DMS114 treated with DMSO at 0.1 percent for 48 hours (cell line): Measurements from ENCODE around the gene ECHDC3.

Experiments used
- DNase-seq: peaks from one replicate; lab custom pipeline; 2025; ENCODE audit not compliant: unreplicated experiment; lab: John Stamatoyannopoulos, UW

The ECHDC3 gene

DNA sequence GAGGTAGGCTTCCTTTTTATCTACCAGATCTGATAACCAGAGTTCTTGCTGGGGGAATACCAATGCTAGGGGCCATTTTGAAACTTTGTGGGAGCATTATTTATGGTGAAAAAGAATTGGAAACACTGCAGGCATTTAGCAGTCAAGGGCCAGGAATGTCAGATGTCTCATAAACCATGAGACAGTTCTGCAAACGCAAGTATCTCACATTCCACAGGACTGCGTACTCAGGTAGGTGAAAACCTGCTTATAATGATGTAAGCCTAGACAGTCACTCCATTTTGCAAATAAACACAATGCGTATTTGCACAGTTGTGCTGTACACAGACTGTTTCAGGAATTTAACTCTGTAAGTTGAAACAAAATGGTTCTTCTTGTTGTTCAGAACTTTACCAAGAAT lies 33.9 kb downstream of the ECHDC3 start:
- no peak for DNase-seq

DNA sequence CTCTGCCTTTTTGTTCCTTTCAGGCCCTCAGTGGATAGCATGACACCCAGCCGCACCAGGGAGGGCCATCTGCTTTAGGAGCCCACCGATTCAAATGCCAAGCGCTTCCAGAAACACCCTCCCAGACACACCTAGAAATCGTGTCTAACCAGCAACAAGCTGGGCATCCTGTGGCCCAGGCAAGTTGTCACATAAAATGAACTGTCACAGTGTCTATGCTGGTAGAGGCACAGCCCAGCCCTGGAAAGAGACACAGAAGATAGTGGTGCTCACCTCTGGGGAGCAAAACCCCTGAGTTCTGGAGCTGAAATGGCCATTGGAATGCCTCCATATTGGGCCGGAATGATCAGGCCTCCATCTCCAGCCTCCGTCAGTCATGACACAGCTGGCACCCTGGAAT lies 38.9 kb downstream of the ECHDC3 start:
- no peak for DNase-seq

DNA sequence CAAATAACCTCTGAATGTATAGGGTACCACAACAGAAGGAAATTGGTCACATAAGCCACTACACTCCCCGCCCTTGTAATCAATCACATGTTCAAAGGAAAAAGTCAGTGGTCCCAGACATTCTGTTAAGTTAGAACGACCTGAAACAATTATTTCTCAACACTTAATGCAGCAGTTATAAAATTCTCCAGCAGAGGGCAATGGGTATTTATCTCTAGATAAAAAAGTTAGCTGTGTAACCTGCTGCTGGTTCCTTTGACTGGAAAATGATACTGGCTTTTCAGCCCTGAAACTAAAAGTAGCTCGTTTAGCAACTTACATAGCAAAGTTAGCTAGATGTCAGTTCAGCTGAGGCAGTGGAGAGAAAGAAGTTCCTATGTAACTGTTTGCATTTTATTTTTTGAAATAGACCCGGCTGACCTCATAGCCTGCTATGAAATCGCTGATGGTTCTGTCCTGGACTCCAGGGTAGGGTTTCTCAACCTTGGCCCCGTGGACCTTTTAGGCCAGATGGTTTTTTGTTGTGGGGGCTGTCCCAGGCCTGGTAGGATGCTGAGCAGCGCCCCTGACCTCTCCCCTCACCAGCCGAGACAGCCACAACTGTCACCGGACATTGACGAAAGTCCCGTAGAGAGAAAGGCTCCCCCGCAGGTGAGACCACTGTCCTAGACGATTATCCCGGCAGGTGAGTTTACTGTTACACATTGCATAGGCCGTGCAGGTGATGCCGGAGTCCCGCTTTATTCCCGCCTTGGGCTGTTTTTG lies 40.8 kb downstream of the ECHDC3 start:
- peak; percentile 62 for DNase-seq

DNA sequence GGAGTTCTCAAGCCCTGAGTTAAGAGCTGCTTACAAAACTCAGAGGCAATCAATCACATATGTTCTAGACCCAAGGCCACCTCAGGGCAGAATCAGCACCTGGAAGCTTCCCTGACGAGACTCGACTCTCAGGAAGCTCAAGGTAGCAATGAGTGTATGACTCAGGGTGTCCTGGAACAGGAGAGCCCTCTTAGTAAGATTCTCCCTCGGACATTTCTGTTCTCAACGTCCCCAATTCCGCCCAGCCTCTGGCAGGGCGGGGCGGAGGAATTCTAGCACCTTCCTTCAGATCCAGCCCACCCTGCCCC lies 41.3 kb downstream of the ECHDC3 start:
- no peak for DNase-seq

DNA sequence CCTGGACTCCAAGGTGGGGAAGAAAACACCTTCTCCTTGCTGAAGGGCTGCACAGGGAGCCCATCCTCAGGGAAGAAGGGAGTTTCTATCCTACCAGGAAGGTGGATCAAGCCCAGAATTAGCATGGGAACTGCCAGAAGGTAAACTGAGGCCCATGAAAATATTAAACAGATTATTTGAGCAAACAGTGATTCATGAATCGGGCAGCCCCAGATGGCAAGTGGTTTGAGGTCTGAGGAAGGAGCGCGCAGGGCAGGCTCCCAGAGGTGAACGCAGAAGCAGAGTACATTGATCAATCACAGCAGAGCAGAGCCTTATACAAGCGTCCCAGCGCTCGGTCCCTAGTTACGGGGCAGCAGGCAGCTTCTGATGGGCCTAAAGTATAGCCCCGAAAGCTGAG lies 45.2 kb downstream of the ECHDC3 start:
- DNase-seq: no peak

DNA sequence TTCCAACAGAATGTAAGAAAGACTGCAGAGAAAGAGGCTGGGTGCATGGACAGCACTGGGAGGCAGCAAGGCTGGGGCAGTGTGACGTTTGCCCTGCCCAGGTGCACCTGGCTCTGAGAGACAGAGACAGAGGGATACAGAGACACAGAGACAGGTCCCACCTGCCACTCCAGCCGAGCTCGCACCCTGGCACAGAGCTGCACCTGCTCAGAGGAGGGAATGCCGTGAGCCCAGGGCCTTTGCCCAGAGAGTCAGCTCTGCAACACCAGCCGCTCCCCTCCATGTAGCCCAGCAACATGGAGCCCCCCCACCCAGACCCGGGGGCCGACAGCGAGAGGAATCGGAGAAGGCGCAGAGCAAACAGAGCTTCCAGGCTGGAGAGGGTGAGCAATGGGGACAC lies 45.7 kb downstream of the ECHDC3 start:
- DNase-seq: no peak

DNA sequence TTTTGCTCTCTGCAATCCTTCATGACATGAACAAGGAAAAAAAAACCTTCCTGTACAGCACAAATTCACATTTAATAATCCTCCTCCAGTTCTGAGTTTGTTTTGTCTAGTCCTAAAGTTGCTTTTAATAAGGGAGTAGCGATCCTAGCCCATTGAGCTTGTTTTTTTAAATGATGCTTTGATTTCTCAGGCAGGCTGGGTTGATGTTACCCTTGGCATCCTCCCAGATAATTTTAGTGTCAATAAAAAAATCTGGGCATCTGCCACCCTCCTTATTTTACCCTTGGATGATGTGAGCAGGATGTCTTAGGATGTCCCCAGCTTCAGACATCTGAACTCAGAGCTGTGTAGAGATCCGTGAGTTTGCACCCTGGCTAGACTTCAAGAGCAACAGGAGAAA lies 47.1 kb downstream of the ECHDC3 start:
- no peak for DNase-seq

DNA sequence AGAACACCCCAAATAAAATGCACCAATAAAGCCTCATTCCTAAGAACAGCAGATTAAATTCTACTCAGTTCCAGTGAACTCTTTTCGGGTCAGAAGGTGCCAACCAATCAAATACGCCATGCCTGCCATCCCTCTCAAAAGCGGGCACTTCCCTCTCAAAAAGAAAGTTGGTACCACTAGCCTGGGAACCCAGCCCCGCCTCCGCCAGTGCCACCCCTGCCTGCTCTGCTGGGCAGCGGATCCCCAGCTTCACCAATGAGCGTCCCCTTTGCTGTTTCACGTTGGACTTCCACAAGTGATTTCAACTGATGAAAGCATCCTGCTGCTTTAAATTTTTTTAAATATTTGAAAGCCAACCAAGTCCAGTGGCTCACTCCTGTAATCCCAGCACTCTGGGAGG lies 47.8 kb downstream of the ECHDC3 start:
- no peak for DNase-seq

DNA sequence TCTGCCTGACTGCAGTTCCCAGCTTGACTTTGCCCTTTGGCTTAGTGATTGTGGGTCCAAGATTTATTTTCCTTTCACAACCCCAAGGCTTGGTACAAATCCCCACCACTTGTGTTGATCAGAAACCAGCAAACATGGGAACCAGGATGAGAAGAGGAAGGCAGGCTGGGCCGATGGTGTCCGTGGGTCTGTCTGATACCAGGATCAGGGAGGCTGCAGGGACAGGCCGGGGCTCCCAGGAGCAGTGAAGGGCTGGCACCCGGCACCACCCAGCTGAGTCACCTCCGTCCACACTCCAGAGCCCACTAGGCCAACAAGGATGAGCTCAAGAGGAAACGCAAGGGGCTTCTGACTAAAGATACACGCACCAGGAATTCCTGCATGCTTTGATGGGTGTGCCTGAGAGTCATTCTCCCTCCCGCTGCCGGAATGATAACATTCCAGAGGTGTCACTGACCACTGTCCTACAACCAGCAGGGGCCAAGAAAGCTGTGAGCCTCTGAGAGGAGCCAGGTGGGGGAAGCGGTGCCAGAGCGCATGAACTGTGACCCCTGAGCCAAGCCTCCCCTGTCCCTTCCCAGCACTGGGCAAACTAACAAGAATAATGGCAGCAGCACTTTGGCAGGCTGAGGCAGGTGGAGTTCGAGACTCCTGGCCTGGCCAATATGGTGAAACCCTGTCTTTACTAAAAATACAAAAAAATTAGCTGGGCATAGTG lies 51.7 kb downstream of the ECHDC3 start:
- no peak for DNase-seq

DNA sequence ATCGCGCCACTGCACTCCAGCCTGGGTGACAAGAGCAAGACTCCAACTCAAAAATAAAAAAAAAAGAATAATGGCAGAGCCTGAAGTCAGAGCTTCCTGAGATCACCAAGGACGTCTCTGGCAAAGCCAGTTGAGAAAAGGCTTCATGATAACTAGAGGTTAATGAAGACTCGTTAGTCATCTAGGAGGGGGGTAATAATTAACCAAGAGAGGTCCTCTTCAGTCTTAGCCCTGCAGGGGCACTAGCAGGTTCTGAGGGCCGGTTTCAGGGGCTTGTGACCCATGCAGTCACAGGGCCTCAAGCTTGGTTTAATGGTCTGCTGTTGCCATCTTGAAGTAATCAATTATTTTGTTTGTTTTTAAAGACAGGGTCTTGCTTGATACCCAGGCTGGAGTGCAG lies 52.4 kb downstream of the ECHDC3 start:
- no peak for DNase-seq

DNA sequence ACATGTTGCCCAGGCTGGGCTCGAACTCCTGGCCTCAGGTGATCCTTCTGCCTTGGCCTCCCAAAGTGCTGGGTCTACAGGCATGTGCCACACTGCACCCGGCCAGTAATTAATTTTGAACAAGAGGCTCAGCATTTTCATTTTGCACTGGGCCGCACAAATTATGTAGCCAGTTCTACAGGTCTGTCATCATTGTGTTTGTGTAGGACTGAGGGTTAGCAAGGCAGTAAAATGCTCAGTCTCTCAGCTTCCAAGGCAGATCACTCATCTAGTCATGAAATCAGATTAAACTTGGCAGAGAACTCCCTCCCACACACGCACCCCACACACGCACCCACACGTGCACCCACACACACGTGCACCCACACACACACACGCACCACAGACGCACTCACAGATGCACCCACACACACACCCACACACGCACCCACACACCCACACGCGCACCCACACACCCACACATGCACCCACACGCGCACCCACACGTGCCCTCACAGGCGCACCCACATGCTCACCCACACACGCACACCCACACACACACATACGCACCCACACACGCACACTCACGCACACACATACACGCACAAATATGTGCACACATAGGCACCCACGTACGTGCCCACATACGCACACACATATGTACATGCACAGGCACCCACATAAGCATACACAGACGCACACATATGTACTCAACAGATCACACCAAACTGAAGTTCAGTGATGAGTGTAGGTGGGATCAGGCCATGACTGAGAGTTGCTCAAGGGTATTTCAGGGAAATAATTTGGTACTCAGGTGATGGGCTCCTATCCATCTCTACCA lies 53.1 kb downstream of the ECHDC3 start:
- no peak for DNase-seq

DNA sequence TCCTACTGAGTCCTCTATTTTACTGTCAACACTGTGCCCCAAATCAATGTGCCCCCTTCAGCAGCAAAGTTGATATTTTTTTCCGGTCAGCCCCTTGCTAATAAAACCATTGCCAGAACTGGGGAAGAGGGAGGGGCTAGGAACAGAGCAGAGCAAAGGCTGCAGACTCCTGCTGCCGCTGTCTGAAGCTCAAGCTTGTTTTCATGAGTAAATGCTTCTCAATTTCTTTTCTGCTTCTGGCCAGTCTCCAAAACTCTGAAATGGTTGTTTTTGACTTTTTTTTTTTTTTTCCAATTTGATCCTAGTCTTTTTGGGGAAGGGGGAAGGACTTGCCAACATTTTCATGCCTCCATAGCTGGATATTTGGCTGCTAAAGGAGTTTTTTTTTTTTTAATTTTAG lies 54.3 kb downstream of the ECHDC3 start:
- no peak for DNase-seq

DNA sequence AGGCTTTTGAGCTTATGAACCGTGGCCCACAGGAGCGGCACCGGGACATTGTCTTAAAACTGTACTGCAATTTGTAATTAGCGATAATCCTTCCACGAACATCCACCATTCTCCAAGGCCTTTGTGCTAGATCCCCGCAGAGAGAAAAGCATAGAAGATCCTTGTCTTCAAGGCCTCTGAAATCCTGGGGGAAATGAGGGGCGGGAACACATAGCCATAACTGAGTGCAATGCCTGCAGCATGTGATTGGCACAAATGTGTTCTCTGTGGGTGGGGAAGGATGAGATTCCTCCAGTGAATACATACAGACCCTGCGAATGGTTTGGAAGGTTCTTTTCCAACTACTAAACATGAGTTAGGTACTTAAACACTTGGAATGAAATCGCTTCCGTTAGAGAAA lies 55.1 kb downstream of the ECHDC3 start:
- no peak for DNase-seq

DNA sequence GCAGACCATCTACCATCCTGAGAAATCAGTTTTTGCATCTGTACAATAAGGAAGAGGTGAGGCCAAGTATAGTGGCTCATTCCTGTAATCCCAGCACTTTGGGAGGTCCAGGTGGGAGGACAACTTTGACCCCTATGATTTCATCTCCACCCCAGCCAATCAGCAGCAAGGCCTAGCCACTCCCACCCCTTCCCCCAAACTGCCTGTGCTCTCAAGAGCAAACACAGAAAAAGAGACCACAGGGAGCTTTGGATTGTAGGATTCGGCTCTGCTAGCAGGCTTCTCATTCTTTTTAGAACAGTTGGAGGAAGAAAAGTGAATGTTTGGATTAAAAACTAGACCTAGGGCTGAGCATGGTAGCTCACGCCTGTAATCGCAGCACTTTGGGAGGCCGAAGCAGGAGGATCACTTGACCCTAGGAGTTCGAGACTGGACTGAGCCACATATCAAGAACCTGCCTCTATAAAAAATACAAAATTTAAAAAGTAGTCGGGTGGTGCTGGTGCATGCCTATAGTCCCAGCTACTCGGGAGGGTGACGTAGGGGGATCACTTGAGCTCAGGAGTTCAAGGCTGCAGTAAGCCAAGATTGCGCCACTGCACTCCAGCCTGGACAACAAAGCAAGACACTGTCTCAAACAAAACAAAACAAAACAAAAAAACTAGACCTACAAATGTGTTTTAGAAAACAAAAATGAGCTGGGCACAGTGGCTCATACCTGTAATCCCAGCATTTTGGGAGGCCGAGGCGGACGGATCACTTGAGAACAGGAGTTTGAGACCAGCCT lies 55.9 kb downstream of the ECHDC3 start:
- no peak for DNase-seq

DNA sequence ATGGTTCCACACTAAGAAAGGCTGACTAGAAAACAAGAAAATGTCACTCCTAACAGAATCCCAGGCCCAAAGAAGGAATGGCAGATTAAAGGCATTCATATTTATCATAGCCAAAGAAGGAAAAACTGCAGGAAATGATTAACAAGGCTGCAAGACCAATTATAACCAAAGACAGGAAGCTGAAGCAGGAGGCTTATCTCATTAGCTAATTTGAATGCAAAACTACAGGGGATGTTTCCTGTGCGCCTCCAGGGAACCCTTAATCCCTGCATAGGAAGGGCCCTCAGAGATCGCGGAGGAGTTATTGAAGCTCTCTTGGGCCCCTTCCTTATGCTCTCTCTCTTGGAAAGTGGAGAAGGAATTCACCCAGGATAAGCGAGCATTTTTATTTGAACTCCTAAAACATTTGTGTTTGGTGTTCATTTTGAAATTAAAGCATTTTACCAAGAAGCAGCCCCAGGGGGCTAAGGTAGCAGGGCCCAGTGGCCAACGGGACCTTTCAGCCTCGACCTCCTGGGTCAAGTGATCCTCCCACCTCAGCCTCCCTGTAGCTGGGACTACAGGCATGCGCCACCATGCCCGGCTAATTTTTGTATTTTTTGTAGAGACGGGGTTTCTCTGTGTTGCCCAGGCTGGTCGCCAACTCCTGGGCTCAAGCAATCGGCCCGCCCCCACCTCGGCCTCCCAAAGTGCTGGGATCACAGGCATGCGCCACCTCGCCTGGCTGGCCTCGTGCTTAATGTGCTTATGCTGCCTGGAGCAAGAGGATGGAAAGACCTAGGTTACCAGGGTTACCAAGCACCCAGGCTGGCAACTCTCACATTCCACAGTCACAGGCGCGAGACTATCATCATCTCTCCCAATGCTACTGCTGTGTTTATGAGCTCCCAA lies 56.9 kb downstream of the ECHDC3 start:
- no peak for DNase-seq

DNA sequence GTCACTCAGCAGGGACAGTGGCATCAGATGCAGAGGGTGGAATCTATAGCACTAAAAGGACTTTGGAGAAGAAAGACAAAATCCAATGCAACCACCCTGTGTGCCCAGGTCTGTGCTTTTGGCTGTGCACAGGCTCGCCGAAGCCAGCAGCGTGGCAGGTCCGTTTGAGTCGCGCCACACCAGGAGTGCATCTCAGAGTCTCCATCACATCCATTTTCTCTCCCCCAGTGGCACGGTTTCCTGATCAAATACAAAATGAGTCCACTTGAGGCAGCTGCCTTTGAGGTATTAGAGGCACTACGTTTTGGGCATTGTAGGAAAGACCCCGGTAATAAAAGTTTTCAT lies 57.5 kb downstream of the ECHDC3 start:
- no peak for DNase-seq

DNA sequence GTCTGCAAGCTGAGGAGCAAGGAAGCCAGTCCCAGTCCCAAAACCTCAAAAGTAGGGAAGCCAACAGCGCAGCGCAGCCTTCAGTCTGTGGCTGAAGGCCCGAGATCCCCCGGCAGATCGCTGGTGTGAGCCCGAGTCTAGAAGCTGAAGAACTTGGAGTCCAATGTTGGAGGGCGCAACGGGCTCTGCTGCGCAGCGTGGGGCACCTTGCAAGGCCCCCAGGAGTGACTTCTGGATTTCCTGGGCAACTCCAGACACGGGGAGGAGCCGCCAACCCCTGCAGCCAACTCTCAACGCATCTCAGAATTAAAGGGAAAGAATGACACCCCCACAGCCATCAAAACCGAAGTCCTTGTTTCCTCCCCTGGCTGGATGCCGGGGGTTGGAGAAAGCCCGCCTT lies 62.2 kb downstream of the ECHDC3 start:
- DNase-seq: no peak

DNA sequence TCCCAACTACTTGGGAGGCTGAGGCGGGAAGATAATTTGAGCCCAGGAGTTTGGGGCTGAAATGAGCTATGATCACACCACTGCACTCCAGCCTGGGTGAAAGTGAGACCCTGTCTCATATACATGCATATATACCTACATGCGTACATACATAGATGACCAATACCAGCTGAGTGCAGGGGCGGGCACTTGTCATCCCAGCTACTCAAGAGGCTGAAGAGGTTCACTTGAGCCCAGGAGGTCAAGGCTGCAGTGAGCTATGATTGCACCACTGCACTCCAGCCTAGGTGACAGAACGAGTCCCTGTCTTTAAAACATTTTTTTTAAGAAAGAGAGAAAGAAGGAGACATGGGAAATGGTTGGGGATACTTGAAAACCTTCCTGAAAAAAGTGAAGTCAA lies 63.6 kb downstream of the ECHDC3 start:
- DNase-seq: no peak

DNA sequence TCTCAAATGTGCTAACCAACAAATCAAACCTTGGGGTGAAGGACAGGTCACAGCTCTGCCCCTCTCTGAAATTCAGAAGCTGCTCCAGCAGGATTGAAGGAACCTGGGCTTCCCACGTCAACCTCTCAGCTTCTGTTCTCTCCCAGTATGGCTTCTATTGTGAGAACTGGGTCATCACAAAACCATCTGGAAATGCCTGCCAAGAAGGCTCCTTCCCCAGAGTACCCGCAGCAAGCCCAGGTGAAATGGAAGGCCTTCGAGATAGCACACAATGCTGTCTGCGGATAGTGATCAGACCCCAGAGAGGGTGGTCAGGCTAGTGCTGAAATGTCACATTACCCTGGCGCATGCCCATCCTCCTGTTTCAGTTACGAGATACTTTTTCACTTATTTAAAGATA lies 64.5 kb downstream of the ECHDC3 start:
- no peak for DNase-seq

DNA sequence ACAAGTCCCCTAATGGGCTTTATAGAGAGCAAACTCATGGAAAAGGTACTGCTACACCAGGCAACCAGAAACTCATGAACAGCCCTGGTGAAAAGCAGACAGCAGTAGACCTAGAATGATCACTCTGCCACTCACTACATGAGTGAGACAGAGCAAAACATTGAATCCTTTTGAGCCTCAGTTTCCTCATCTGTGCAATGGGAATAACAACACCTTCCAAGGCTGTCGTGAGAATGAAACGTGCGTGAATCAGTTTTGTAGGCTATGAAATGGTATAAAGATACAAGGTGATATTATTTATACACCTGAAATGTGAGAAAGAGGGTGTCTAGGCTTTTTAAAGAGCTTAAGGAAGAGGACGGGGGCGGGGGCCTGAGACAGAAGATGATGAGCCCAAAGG lies 66.6 kb downstream of the ECHDC3 start:
- DNase-seq: no peak
